ENCODE measurements around the gene HES5.
"Not testable (repeated sequence)": the region's sequence is repeated elsewhere in the genome, so short reads cannot be mapped to it uniquely, and the experiment has no call there.

HES5 gene

DNA sequence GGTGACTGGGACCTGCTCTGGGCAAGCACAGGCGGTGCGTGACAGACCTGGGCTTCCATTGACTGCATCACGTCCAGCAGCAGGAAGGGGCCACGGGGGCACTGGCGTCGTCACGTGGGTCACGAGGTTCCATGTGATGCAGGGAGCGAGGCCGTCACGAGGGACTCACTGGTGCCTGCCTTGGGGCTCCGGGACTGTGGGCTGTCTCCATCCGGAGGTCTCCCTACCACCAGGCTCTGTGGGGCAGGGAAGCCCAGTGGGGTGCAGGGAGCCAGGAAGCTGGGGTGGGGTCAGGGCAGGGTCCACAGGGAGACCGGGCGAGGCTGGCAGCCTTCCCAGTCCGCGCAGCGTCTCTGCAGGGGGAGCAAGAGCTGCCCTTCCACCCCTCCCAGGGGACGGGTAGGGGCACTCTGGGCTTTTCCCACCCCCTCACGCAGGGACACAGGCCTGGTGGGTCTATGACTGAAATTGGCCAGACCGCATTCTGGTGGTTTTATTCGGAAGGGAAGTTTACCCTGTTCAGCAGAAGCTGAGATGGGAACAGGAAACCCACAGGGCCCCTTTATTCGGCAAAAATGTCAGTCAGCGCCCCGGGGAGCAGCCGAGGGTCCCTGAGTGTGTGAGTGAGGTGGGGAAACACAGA is 25.7 kb upstream of the HES5 start:
- Mint-ChIP-seq H3K4me1 (peaks cover 65% of the 10 kb centered on the region), H3K27me3 (no peaks in the 10 kb centered on the region), H3K9me3 (no peaks in the 10 kb centered on the region), H3K4me3 (peak overlapping the region; percentile 86 to 93), H3K27ac (peak overlapping the region; percentile 93 to 98)
- ATAC-seq = peak; percentile 80
- DNase-seq = peak; percentile 85 to 92

DNA sequence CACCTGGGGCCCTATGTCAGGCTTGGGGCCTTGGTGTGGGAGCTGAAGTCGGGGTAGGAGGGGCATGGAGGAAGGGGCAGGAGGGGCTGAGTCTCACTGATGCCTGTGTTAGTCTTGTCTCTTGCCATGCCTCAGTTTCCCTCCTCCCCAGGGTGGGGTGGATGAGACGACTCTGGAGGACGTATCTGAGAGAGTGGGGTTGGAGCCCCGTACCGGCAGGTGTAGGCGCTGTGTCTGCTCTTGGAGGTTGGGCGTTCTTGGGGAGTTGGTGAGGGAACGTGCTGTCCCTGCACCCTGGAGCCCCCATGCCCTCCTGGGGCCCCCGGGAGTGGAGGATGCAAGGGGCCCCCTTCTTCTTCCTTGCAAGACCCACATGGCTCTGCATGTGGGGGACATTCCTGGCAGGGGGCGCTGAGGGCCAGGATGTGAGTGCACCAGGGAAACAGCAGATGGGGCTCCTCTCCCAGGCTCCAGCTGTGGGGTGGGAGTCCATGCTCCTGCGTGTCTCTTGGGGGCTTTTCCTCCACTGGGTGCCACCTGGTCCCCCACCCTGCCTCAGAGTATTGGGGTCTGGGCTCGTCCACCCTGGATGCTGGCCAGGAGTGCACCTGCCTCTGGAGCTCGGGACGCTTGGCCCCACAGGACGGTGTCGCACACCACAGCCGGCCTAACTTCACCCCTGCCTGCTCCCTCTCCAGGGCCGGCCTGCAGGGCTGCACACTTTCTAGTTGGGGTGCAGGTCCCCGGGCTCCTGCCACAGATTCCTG is 24.7 kb upstream of the HES5 start:
- Mint-ChIP-seq H3K4me1 (peaks cover 68% of the 10 kb centered on the region), H3K9me3 (no peaks in the 10 kb centered on the region), H3K4me3 (peak overlapping the region; percentile 86 to 93), H3K27me3 (no peaks in the 10 kb centered on the region), H3K27ac (peak overlapping the region; percentile 41 to 89)
- ATAC-seq = peak; percentile 31
- peak; percentile 60 to 66 for DNase-seq

DNA sequence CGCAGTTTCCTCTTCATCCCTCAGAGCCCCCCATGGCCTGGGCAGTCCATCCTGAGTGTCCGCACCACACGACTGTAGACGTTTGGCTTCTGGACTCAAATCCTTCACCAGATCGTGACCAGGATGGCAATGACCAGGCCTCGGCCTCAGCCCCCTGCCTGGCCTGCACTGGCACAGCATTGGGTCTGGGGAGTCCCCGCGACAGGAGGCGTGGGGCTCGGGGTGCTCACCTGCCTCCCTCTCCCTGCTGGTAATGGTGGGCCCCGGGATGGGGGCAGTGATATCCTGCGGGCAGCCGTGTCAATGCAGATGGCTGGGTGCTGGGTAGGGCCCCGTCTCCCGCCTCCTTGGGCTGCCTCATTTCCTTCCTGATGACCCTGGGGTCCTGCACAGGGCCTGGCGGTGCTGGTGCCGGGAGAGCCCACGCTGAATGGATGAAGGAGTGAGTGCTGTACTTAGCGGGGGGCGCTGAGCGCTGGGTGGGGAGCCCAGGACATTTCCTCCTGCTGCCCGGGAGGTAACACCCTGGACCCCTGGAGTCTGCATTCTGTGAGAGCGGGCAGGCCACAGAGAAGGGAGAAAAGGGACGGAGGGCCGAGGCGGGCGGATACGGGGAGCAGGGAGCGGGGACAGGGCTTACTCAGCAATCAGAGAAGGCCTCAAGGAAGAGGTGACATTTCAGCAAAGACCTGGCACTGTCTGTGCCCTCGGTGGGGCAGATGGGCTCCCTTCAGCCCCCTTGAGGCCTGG is 24.0 kb upstream of the HES5 start:
- ATAC-seq (no peak), DNase-seq (no peak)
- H3K27ac Mint-ChIP-seq = peak overlapping the region in 1 of 2 donors; percentile 87
- H3K27me3 Mint-ChIP-seq = no peaks in the 10 kb centered on the region
- H3K4me1 Mint-ChIP-seq = peaks cover 68% of the 10 kb centered on the region
- no peaks in the 10 kb centered on the region for H3K9me3 Mint-ChIP-seq
- H3K4me3 Mint-ChIP-seq = peak overlapping the region; percentile 86 to 93

DNA sequence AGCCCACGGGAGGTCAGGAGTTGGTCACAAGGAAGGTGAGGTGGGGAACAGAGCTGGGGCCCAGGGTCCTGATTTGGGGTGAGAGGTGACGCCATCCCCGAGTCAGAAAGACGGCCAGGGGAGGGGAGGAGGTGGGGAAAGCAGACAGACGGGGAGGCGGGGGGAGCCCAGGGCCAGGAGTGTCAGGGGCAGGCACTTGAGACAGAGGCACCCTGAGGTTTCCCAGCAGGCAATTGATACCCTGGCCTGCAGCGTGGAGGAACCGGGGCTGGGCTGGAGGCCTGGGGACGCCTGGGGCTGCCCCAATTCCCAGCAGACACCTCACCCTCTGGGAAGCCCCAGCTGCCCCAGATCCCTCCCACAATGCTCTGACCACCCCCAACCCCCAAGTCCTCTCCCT is 23.0 kb upstream of the HES5 start:
- Mint-ChIP-seq H3K27ac (peak overlapping the region in 1 of 2 donors; percentile 46), H3K4me1 (peaks cover 61% of the 10 kb centered on the region)
- H3K9me3 Mint-ChIP-seq, ATAC-seq, H3K27me3 Mint-ChIP-seq, DNase-seq, H3K4me3 Mint-ChIP-seq: not testable (repeated sequence)

DNA sequence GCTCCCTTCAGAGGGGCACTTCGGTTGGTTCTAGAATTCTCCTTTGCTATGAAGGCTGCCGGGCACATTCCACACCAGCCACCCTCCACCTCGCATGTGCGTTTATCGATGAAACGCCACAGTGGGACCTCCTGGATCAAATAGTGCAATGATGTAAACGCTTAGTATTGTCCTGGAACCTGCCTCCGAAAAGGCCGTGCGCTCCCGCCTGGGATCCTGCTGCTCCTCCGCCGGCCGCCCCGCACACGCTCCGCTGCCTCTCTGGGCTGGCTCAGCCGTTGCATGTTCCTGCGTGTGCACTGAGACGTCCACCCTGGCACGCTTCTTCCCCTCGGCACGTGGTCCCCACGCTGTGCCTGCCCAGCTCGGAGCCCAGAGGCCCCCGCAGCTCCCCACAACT is 22.1 kb upstream of the HES5 start:
- H3K9me3 Mint-ChIP-seq = no peaks in the 10 kb centered on the region
- no peak overlapping the region for H3K27ac Mint-ChIP-seq
- no peaks in the 10 kb centered on the region for H3K27me3 Mint-ChIP-seq
- no peak for ATAC-seq
- DNase-seq = no peak
- no peak overlapping the region for H3K4me3 Mint-ChIP-seq
- peaks cover 53% of the 10 kb centered on the region for H3K4me1 Mint-ChIP-seq

DNA sequence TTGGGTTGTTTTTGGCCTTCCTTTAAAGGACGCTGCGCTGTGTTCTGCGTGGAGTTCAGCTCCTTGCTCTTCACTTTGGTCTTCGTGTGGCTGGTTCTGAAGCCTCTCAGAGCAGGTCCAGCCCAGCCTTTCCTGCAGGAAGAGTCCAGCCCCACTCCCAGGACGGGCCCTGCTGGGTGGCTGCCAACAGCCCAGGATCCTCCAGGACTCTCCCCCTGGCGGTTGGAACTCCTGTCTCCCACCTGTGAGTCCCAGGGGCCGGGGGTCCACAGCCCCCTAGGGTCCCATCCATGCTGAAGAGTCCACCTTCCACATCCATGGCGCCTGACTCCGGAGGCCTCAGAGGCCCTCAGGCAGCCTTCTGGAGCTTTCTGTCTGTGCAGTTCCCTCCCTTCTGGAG is 21.5 kb upstream of the HES5 start:
- H3K9me3 Mint-ChIP-seq, H3K4me3 Mint-ChIP-seq, ATAC-seq, H3K27me3 Mint-ChIP-seq, DNase-seq: not testable (repeated sequence)
- peaks cover 50% of the 10 kb centered on the region for H3K4me1 Mint-ChIP-seq
- peak overlapping the region; percentile 19 to 93 for H3K27ac Mint-ChIP-seq

DNA sequence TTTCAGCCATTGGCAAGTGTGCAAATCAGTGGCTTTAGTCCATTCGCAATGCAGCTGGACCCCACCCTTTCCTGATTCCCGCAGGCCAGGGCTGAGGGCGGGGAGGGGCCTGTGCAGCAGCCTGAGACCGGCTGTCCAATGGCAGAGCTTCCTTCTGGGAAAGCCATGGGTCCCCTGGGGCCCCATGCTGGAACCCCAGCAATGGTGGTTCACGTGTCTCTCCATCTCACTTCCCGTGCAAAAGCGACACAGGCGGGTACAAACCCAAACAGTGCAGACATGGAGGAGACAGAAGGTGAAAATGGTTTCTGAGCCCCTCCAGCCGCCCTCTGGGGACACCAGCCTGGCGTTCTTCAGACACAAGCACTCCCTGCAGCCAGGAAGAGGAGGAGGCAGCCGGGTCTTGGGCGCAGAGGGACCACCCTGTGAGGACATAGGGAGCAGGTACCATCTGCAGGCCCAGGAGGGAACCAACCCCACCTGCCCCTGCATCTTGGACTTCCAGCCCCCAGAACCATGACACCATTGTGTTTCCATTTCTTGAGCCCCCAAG is 20.3 kb upstream of the HES5 start:
- peak overlapping the region in 1 of 2 donors; percentile 72 for H3K4me3 Mint-ChIP-seq
- DNase-seq, H3K9me3 Mint-ChIP-seq, H3K27me3 Mint-ChIP-seq, ATAC-seq, H3K27ac Mint-ChIP-seq: not testable (repeated sequence)
- peaks cover 52% of the 10 kb centered on the region for H3K4me1 Mint-ChIP-seq

DNA sequence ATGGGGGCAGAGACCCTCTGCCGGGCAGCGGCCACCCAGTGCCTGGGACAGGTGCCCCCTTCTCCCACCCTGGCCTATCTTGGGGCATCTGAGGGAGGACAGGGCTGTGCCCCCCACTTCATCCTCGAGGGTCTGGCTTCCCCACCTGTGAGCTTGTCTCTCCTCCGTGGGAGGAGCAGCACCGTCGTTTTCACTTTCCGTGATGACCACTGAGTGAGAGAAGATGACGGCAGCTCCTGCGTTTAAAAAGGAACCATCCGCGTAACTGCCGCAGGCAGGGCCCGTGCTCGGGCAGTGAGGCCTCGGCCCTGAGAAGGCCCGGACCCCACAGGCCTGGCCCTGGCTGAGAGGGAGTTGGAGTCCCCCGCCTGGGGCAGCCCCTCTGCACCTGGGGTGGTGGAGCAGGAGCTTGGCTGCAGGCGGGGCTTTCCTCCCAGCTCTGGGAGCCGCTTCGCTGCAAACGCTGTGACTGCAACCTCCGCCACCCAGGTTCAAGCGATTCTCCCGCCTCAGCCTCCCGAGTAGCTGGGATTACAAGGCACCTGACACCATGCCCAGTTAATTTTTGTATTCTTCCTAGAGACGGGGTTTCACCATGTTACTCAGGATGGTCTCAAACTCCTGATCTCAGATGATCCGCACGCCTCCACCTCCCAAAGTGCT is 19.4 kb upstream of the HES5 start:
- H3K27ac Mint-ChIP-seq = peak overlapping the region; percentile 96 to 98
- not testable (repeated sequence) for H3K9me3 Mint-ChIP-seq, ATAC-seq, DNase-seq, H3K27me3 Mint-ChIP-seq
- H3K4me1 Mint-ChIP-seq = peaks cover 52% of the 10 kb centered on the region
- peak overlapping the region; percentile 91 to 93 for H3K4me3 Mint-ChIP-seq

DNA sequence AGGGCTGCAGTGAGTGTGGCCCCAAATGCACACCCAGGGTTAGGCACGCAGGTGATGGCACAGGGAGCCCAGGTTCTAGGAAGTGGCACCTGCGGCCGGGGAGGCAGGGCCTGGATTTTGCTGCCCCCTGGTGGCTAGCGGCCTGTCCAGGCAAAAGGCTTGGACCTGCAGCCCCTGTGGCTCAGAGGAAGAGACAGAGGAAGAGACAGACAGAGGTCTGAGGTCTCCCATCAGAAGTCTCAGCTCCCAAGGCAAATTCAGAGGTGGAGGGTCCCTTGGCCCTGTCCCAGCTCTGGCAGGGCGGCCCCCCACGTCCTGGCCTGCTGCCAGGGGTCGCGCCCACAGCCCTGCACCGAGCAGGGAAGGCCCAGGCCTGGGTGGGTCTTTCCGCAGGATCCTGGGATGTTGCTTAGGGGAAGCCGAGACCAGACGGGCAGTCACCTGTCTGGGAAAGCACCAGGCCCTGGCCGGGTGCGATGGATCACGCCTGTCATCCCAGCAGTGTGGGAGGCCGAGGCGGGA is 18.1 kb upstream of the HES5 start:
- no peaks in the 10 kb centered on the region for H3K27me3 Mint-ChIP-seq
- H3K4me3 Mint-ChIP-seq = peak overlapping the region; percentile 91 to 93
- peaks cover 55% of the 10 kb centered on the region for H3K4me1 Mint-ChIP-seq
- no peaks in the 10 kb centered on the region for H3K9me3 Mint-ChIP-seq
- DNase-seq = peak; percentile 87 to 92
- peak; percentile 57 for ATAC-seq
- H3K27ac Mint-ChIP-seq = peak overlapping the region; percentile 96 to 98

DNA sequence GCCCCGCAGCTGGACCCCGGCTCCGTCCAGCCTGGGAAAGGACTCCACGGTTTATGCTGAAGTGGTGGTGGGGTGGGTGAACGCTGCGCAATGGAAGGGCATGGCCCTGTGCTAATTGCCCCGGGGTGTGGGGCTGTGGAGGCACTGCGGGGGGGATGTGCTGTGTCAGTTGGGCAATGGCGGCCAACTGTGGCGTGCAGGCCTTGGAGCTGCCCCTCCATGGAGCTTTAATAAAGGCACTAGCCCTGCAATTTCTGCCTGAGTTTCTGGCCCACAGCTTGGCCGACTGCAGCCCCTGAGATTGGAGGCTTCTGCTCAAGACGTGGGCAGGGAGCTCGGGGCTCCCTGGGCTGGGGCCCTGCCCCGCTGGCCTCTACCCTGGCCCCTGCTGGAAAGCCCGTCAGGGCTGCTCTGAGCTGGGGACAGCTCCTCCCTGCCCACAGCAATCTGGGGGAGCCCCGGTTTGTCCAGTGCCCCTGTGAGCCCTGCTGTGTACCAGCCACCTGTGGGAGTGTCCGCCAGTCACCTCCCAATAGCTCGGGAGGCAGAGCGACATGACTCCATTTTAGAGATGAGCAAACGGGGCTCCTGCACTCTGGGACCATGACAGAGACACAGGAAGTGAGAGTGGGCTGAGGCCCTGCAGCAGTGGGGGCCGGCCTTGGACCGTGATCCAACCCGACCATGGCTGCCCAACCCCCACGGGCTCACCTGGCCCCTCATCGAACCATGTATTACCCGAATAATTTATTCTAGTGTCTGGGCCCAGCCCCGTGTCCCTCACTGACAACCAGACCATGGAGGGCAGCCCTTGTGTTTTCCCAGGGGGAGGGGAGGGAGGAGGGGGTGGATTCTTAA is 17.4 kb upstream of the HES5 start:
- peaks cover 57% of the 10 kb centered on the region for H3K4me1 Mint-ChIP-seq
- peak overlapping the region; percentile 89 to 96 for H3K27ac Mint-ChIP-seq
- DNase-seq (peak; percentile 83 to 89), ATAC-seq (peak; percentile 61)
- no peaks in the 10 kb centered on the region for H3K9me3 Mint-ChIP-seq
- peak overlapping the region; percentile 91 to 93 for H3K4me3 Mint-ChIP-seq
- no peaks in the 10 kb centered on the region for H3K27me3 Mint-ChIP-seq

DNA sequence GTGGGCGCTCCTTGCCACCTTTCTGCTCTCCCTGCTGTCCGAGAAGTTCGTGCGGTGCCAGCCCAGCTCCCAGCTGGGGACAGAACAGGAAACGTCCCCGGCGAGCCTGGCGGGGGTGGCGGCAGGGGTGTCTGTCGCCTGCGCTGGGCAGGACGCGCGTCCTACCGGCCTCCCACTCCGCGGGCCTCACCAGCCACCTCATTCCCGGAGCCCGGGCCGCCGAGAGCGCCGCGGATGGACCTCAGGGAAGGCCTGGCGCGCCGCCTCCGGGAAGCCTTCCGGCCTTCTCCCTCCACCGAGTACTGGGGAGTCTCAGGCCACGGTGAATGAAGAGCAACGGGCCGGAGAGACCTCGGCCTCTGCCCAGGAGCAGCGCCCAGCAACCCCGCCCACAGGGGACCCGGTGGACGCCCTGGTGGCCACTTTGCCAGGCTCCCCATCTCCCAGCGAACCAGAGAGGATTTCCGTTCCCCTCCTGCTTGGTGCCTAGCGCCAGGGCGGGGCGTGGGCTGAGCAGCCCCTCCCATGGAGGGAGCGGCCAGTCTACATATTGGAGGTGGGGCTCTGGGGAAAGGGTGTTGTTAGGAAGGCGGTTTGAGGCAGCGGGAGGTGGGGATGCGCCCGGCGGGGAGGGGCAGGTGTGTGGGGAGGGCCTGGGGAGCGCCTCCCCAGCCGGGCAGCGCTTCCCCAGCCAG is 16.6 kb upstream of the HES5 start:
- Mint-ChIP-seq H3K4me3 (peak overlapping the region; percentile 91 to 93), H3K4me1 (peaks cover 65% of the 10 kb centered on the region), H3K27me3 (no peaks in the 10 kb centered on the region)

DNA sequence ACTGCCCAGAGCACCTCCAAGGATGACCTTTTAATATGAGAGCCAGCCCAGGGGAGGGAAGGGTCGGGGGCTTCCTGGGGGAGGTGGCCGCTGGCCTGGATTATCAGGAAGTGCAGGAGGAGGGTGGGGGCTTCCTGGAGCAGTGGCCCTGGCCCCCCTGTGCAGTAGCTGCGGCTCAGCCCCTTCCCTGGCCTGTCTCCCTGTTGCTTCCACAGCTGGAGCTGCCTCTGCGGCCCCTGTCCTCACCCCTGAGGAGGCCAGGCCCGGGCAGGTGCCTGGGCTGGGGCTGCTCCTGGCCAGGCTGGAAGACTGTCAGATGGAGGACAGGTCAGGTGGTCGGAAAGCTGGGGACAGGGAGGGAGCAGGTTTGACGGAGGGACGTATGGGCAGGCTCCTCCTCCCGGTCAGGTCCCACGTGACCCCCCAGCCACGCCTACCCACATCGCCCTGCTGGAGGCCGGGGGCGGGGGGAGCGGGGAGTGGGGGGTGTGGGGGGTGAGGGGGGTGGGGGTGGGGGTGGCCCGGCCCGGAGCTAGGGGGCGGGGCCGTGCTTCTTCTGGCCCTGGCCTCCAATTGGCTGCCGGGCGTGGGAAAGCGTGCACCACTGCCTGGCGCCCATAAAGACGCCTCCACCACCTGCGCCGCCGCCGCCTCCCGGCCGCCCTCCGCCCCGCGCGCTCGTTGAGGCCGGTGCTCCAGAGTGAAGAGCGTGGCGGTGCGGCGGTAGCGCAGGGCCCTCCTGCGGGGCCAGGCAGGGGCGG is 15.9 kb upstream of the HES5 start:
- peak overlapping the region; percentile 91 to 93 for H3K4me3 Mint-ChIP-seq
- H3K4me1 Mint-ChIP-seq = peaks cover 67% of the 10 kb centered on the region
- H3K27me3 Mint-ChIP-seq = no peaks in the 10 kb centered on the region
- peak overlapping the region in 1 of 2 donors; percentile 33 for H3K27ac Mint-ChIP-seq
- ATAC-seq = peak; percentile 48
- peak; percentile 92 for DNase-seq
- H3K9me3 Mint-ChIP-seq = no peaks in the 10 kb centered on the region

More for the DNA sequence above, 16.6 kb upstream of the HES5 start:
- ATAC-seq = peak; percentile 64
- peak overlapping the region; percentile 89 to 96 for H3K27ac Mint-ChIP-seq
- H3K9me3 Mint-ChIP-seq = no peaks in the 10 kb centered on the region
- DNase-seq = peak; percentile 81 to 91

All from stimulated activated naive CD8-positive, alpha-beta T cell treated with anti-CD3 and anti-CD28 coated beads, Interleukin-15, amount 100 ng/mL, for 72 hours (primary cell).